H1 (cell line): Measurements from ENCODE around the gene SSBP3. TPM values are rescaled to one million over a fixed set of nuclear protein-coding genes. Genes with fewer than 3 reads are reported as not detected.

Source experiments
- CTCF ChIA-PET: fragments of 300-600 bp; sonication (Branson Sonifier 250); formaldehyde crosslinking; loops from one replicate; lab custom pipeline; 2021; ENCODE audit not compliant: partially characterized antibody; lab: Charles Lee
- POLR2A ChIA-PET: fragments of 300-600 bp; sonication (Branson Sonifier 250); formaldehyde crosslinking; loops from one replicate; lab custom pipeline; 2021; ENCODE audit warnings: inconsistent platforms; ENCODE audit not compliant: partially characterized antibody; lab: Charles Lee
- DNase-seq, 2 experiments: peaks; one replicate each; pipeline versions ENCODE4 v3.0.0 to v3.0.0-alpha.2; 2010 to 2022; ENCODE audit warnings: low spot score in 2 of 2, low read depth in 1 of 2, mixed read lengths in 1 of 2
- FAIRE-seq: peaks from 2 replicates; lab custom pipeline; 2011; peaks lifted over from hg19 to GRCh38; lab: Jason Lieb, UNC
- H2AFZ ChIP-seq: 2 replicates; pipeline ENCODE4 v1.8.1; 2012; ENCODE audit warnings: low read length, inconsistent platforms
- H2AK5ac ChIP-seq: 2 replicates; pipeline ENCODE4 v1.6.1; 2013; ENCODE audit warnings: low read depth, low read length
- H2BK120ac ChIP-seq: replicated peaks from 2 replicates; pipeline ENCODE3; 2013; ENCODE audit warnings: low read depth, low read length, inconsistent platforms
- H2BK12ac ChIP-seq: 2 replicates; pipeline ENCODE4 v1.6.1; 2013; ENCODE audit warnings: low read depth, low read length
- H2BK15ac ChIP-seq: 2 replicates; pipeline ENCODE4 v1.6.1; 2013; ENCODE audit warnings: low read length
- H2BK20ac ChIP-seq: 2 replicates; pipeline ENCODE4 v1.6.1; 2013; ENCODE audit warnings: low read length
- H2BK5ac ChIP-seq: 2 replicates; pipeline ENCODE4 v1.6.1; 2013; ENCODE audit warnings: low read depth, low read length
- H3K14ac ChIP-seq: 2 replicates; pipeline ENCODE4 v1.6.1; 2013; ENCODE audit warnings: inconsistent platforms; ENCODE audit not compliant: insufficient read length
- H3K18ac ChIP-seq: 2 replicates; pipeline ENCODE4 v1.6.1; 2013; ENCODE audit warnings: low read length; ENCODE audit errors: extremely low read depth
- H3K23ac ChIP-seq: 2 replicates; pipeline ENCODE4 v1.6.1; 2013; ENCODE audit warnings: inconsistent platforms; ENCODE audit not compliant: insufficient read length
- H3K23me2 ChIP-seq: 2 replicates; pipeline ENCODE4 v1.6.1; 2013; ENCODE audit warnings: low read depth, low read length
- H3K27ac ChIP-seq: 2 replicates; pipeline ENCODE4 v1.6.1; 2011; ENCODE audit warnings: low read depth, low read length, inconsistent platforms
- H3K27me3 ChIP-seq, 4 experiments: replicated peaks in 1 of 4; 1 replicate in 1 of 4; 2 replicates in 3 of 4; pipeline versions ENCODE4 v1.6.1 to v1.8.1; 2011 to 2013; ENCODE audit warnings: low read length in 3 of 4, mild to moderate bottlenecking in 3 of 4, inconsistent platforms in 2 of 4, mixed read lengths in 2 of 4, moderate library complexity in 1 of 4; ENCODE audit not compliant: control insufficient read depth in 3 of 4, insufficient read depth in 3 of 4; ENCODE audit errors: extremely low read depth in 1 of 4
- H3K36me3 ChIP-seq, 4 experiments: 2 replicates each; pipeline versions ENCODE4 v1.6.1 to v1.8.1; 2011 to 2013; ENCODE audit warnings: mild to moderate bottlenecking in 4 of 4, low read length in 3 of 4, moderate library complexity in 2 of 4, control low read depth in 1 of 4, inconsistent platforms in 1 of 4; ENCODE audit not compliant: insufficient read depth in 4 of 4, control insufficient read depth in 2 of 4
- H3K4ac ChIP-seq: replicated peaks from 2 replicates; pipeline ENCODE3; 2013; ENCODE audit warnings: low read length, low read depth, mixed read lengths, inconsistent platforms; ENCODE audit not compliant: insufficient read length
- H3K4me1 ChIP-seq, 4 experiments: replicated peaks in 1 of 4; 1 replicate in 1 of 4; 2 replicates in 3 of 4; pipeline versions ENCODE4 v1.6.1 to v1.8.1; 2011 to 2013; ENCODE audit warnings: low read length in 3 of 4, inconsistent platforms in 2 of 4, mixed read lengths in 1 of 4; ENCODE audit not compliant: insufficient read depth in 4 of 4, control insufficient read depth in 3 of 4
- H3K4me2 ChIP-seq, 2 experiments: 2 replicates each; pipeline versions ENCODE4 v1.6.1 to v1.8.1; 2011 to 2013; ENCODE audit warnings: low read depth in 2 of 2, low read length in 2 of 2, control low read depth in 1 of 2, inconsistent platforms in 1 of 2, mild to moderate bottlenecking in 1 of 2; ENCODE audit not compliant: insufficient read depth in 1 of 2
- H3K4me3 ChIP-seq, 4 experiments: fragments of 200-600, 300-600 bp in 1 of 4; sonication (generic), shearing (Covaris generic), sonication (Bioruptor Twin) in 1 of 4; 2 replicates each; pipeline versions ENCODE4 v1.5.1 to v1.8.1; 2011 to 2016; ENCODE audit warnings: low read length in 4 of 4, low read depth in 3 of 4, control low read depth in 2 of 4, inconsistent platforms in 2 of 4, mild to moderate bottlenecking in 2 of 4, mixed read lengths in 1 of 4, moderate library complexity in 1 of 4; ENCODE audit not compliant: insufficient read depth in 2 of 4; ENCODE audit errors: extremely low read depth in 1 of 4
- H3K56ac ChIP-seq: replicated peaks from 2 replicates; pipeline ENCODE3; 2013; ENCODE audit warnings: low read depth, mild to moderate bottlenecking, mixed read lengths, low read length, inconsistent platforms; ENCODE audit not compliant: insufficient read length
- H3K79me1 ChIP-seq: 2 replicates; pipeline ENCODE4 v1.6.1; 2013; ENCODE audit warnings: low read depth, low read length, control low read depth
- H3K79me2 ChIP-seq, 2 experiments: 2 replicates each; pipeline versions ENCODE4 v1.6.1 to v1.8.1; 2012 to 2013; ENCODE audit warnings: low read length in 2 of 2, mild to moderate bottlenecking in 2 of 2, inconsistent platforms in 1 of 2; ENCODE audit not compliant: insufficient read depth in 2 of 2, control insufficient read depth in 1 of 2
- H3K9ac ChIP-seq, 4 experiments: replicated peaks in 1 of 4; 1 replicate in 1 of 4; 2 replicates in 3 of 4; pipeline versions ENCODE4 v1.6.1 to v1.8.1; 2011 to 2013; ENCODE audit warnings: low read depth in 3 of 4, low read length in 3 of 4, control low read depth in 2 of 4, mild to moderate bottlenecking in 2 of 4, moderate library complexity in 2 of 4, inconsistent platforms in 1 of 4; ENCODE audit errors: extremely low read depth in 1 of 4
- H3K9me3 ChIP-seq, 2 experiments: 2 replicates each; pipeline versions ENCODE4 v1.6.1 to v1.8.1; 2012 to 2013; ENCODE audit warnings: mild to moderate bottlenecking in 2 of 2, moderate library complexity in 2 of 2, control low read depth in 1 of 2, inconsistent platforms in 1 of 2, low read depth in 1 of 2, low read length in 1 of 2, mixed read lengths in 1 of 2; ENCODE audit not compliant: insufficient read depth in 2 of 2
- H4K20me1 ChIP-seq, 2 experiments: replicated peaks in 1 of 2; 2 replicates each; pipeline versions ENCODE3 to v1.8.1; 2011 to 2013; ENCODE audit warnings: inconsistent platforms in 2 of 2, low read length in 2 of 2, mild to moderate bottlenecking in 1 of 2; ENCODE audit not compliant: insufficient read depth in 2 of 2, control insufficient read depth in 1 of 2
- H4K5ac ChIP-seq: 2 replicates; pipeline ENCODE4 v1.6.1; 2013; ENCODE audit warnings: low read length, low read depth, mixed read lengths, inconsistent platforms; ENCODE audit not compliant: insufficient read length
- H4K8ac ChIP-seq: 2 replicates; pipeline ENCODE4 v1.8.0; 2013; ENCODE audit warnings: mild to moderate bottlenecking, moderate library complexity, low read length, inconsistent platforms; ENCODE audit not compliant: insufficient read depth; ENCODE audit errors: extremely low read depth
- H4K91ac ChIP-seq: replicated peaks from 2 replicates; pipeline ENCODE3; 2013; ENCODE audit warnings: low read length, mixed read lengths, inconsistent platforms; ENCODE audit not compliant: insufficient read length
- BCL11A ChIP-seq, 2 experiments: IDR thresholded peaks; one replicate each; pipeline ENCODE4 v1.6.1; 2011; ENCODE audit warnings: low read depth in 2 of 2, low read length in 2 of 2, mild to moderate bottlenecking in 2 of 2
- CBX8 ChIP-seq: fragments of 300-800, 300-1000 bp; sonication (generic); IDR thresholded peaks from 2 replicates; pipeline ENCODE4 v1.7.1; 2016; ENCODE audit warnings: low read depth, low read length, borderline replicate concordance
- CHD1 ChIP-seq: IDR thresholded peaks from 2 replicates; pipeline ENCODE4 v1.6.1; 2012; ENCODE audit warnings: low read depth, low read length, improper control_type of control experiment
- CREB1 ChIP-seq: IDR thresholded peaks from 2 replicates; pipeline ENCODE4 v1.6.1; 2012; ENCODE audit warnings: inconsistent platforms
- EZH2 ChIP-seq: fragments of 200-600 bp; sonication (generic); IDR thresholded peaks from 2 replicates; pipeline ENCODE4 v1.7.1; 2012; ENCODE audit warnings: low read depth, mild to moderate bottlenecking, moderate library complexity, low read length, inconsistent platforms; ENCODE audit not compliant: severe bottlenecking
- GTF2F1 ChIP-seq: IDR thresholded peaks from 2 replicates; pipeline ENCODE4 v1.6.1; 2012; ENCODE audit warnings: low read depth, low read length, improper control_type of control experiment, borderline replicate concordance
- KDM1A ChIP-seq: fragments of 200-600, 300-600 bp; sonication (generic); IDR thresholded peaks from 2 replicates; pipeline ENCODE4 v1.7.1; 2016; ENCODE audit warnings: mild to moderate bottlenecking, low read length, borderline replicate concordance
- RNF2 ChIP-seq: fragments of 200-900, 300-1000 bp; sonication (generic); IDR thresholded peaks from 2 replicates; pipeline ENCODE4 v1.7.1; 2016; ENCODE audit warnings: borderline replicate concordance, low read depth, mild to moderate bottlenecking, antibody characterized with exemption, low read length; ENCODE audit not compliant: poor library complexity, severe bottlenecking; ENCODE audit errors: missing control alignments
- SIX5 ChIP-seq: IDR thresholded peaks from 2 replicates; pipeline ENCODE4 v1.6.1; 2011; ENCODE audit warnings: mild to moderate bottlenecking, low read depth, low read length
- SP4 ChIP-seq: IDR thresholded peaks from 2 replicates; pipeline ENCODE4 v1.6.1; 2012; ENCODE audit warnings: low read length, inconsistent platforms
- SRF ChIP-seq: IDR thresholded peaks from 2 replicates; pipeline ENCODE4 v1.6.1; 2011; ENCODE audit warnings: mild to moderate bottlenecking, low read depth, low read length, moderate library complexity
- SUZ12 ChIP-seq: fragments of 200-600 bp; sonication (generic); IDR thresholded peaks from 2 replicates; pipeline ENCODE4 v1.6.1; 2012; ENCODE audit warnings: mild to moderate bottlenecking, inconsistent platforms, low read length, moderate library complexity, mixed read lengths
- TEAD4 ChIP-seq: IDR thresholded peaks from 2 replicates; pipeline ENCODE4 v1.6.1; 2012; ENCODE audit warnings: low read depth, low read length, inconsistent platforms, mixed read lengths
- YY1 ChIP-seq: IDR thresholded peaks from 2 replicates; pipeline ENCODE4 v1.6.1; 2011; ENCODE audit warnings: low read depth, mild to moderate bottlenecking, low read length
- whole genome bisulfite sequencing, 2 experiments: shearing (Covaris generic) in 1 of 2; methylation state at CpG; one replicate each; pipeline versions ENCODE4 v1.1.6 to v1.1.7; 2013 to 2015; ENCODE audit warnings: low lambda C conversion rate in 2 of 2, mixed read lengths in 2 of 2, inconsistent platforms in 1 of 2, low coverage in 1 of 2, missing lambda C conversion rate in 1 of 2; ENCODE audit not compliant: insufficient replicate concordance in 2 of 2, insufficient coverage in 1 of 2, insufficient read length in 1 of 2; ENCODE audit errors: extremely low coverage in 1 of 2, missing lambda C conversion rate in 1 of 2; 5-methylcytosine and 5-hydroxymethylcytosine counted together
- polyA plus RNA-seq, 7 experiments: library from polyadenylated mRNA; depleted of rRNA in 3 of 7; stranded (reverse) in 5 of 7; unstranded in 2 of 7; fragments of >200 nt in 5 of 7; fragments of 200-250 nt in 2 of 7; gene quantifications; 1 replicate in 5 of 7; 2 replicates in 1 of 7; 4 replicates in 1 of 7; pipeline versions ENCODE4 v1.2.1 to v1.2.3, GENCODE V29; 2011 to 2013; ENCODE audit warnings: missing spikeins in 2 of 7, mixed read lengths in 2 of 7
- total RNA-seq: library from RNA; stranded (reverse); fragmentation: NEBNext Ultra II Directional; extraction: Animal tissue kit (Norgen Biotek cat#: 25700); gene quantifications from 2 replicates; pipeline ENCODE4 v1.2.1, GENCODE V29; 2021

The SSBP3 gene
- total and polyA plus RNA-seq, 2 of the 8 experiments (the other 6 are each of a cell fraction or from before 2014, with no cell fraction given): 99.7 to 133 TPM

DNA sequence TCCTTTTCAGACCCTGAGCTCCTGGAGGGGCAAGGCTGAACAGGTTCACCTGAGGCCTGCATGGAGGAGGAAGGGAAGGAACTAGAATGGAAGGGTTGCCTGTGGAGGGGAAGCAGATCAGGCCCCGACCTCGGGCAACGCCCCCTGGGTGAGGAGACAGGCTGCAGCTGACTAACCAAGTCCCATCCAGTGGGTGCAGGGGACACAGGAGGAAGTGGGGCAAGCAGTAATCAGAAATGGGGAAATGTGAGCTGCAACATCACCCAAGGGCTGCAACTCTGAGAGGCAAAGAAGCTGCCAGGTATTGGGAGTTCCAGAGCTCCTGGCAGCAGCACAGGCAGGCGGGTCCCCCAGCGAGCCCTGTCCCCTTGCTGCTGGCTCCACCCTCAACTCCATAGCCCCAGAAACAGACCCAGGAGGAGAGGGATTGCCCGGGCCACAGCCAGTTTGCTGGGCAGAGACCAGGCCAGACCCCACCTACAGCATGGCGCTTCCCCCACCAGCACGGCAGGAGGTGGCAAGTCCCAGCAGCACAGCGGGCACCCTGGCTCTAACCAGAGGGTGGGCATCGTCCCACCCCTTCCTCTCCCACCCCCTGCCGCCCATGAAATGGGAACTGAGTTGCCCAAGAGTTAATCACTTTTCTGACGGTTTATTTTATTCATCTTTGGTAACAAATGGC, 167.7 kb downstream of the SSBP3 start:
- Histone ChIP-seq H4K91ac (no peak overlapping the region), H3K4me2 (no peak overlapping the region), H2BK12ac (no peak overlapping the region), H4K20me1 (peaks cover 0 to 3% of the 10 kb centered on the region in 2 experiments), H3K36me3 (peaks cover 4 to 56% (median 32%) of the 10 kb centered on the region in 4 experiments; a peak in 7 of 8 replicates), H4K5ac (no peak overlapping the region), H3K14ac (no peak overlapping the region), H3K23ac (no peak overlapping the region), H3K27me3 (no peaks in the 10 kb centered on the region), H2BK15ac (no peak overlapping the region), H3K9ac (no peak overlapping the region), H3K79me2 (no peaks in the 10 kb centered on the region), H3K4ac (no peak overlapping the region), H2BK120ac (no peak overlapping the region), H3K56ac (no peak overlapping the region), H2BK20ac (no peak overlapping the region), H3K4me1 (no peaks in the 10 kb centered on the region), H3K4me3 (no peak overlapping the region), H3K23me2 (no peaks in the 10 kb centered on the region), H2BK5ac (no peak overlapping the region), H3K18ac (no peak overlapping the region), H3K79me1 (no peaks in the 10 kb centered on the region; the same call in 1 of the 2 replicates), H2AK5ac (no peak overlapping the region), H3K27ac (no peak overlapping the region), H2AFZ (no peak overlapping the region), H3K9me3 (no peaks in the 10 kb centered on the region; a peak in 1 of 4 replicates), H4K8ac (no peak overlapping the region)
- ChIA-PET POLR2A (no interaction called here), CTCF (interaction anchor here (0.6 to 1.2 kb wide), 4 partner anchors 11 to 60 kb away, joined by 3 to 4 read pairs (median 4); no protein-coding TSS in a partner anchor)
- FAIRE-seq: no peak
- no peak for DNase-seq
- 93% methylated on average over 11 of the region's 12 CpGs; no CpG with 5 or more reads in 1 of the 2 experiments for WGBS, 2 experiments
- TF ChIP-seq SRF: no peak
- TF ChIP-seq EZH2: no peak
- no peak for TF ChIP-seq SP4
- TF ChIP-seq KDM1A: no peak
- no peak for TF ChIP-seq GTF2F1
- no peak for TF ChIP-seq CHD1
- TF ChIP-seq BCL11A (IDR thresholded peaks at IDR 0.05; ENCODE audit: low read depth in 2 of 2, low read length in 2 of 2): no peak
- TF ChIP-seq SUZ12: no peak
- no peak for TF ChIP-seq CREB1
- TF ChIP-seq SIX5: no peak
- TF ChIP-seq CBX8: no peak
- no peak for TF ChIP-seq YY1
- TF ChIP-seq TEAD4: no peak
- TF ChIP-seq RNF2: no peak
